Rectal smooth muscle tissue (tissue), 1 donor: ENCODE measurements around the gene PXDN.
A peak's percentile ranks its signal among the peaks of the same experiment; 100 is the strongest.

ENCODE experiments used
- H3K27ac ChIP-seq: one replicate; pipeline ENCODE4 v1.7.0; 2013; ENCODE audit warnings: low read depth, low read length, inconsistent platforms
- H3K27me3 ChIP-seq: one replicate; pipeline ENCODE4 v1.7.0; 2013; ENCODE audit warnings: low read length; ENCODE audit not compliant: control insufficient read depth, insufficient read depth
- H3K36me3 ChIP-seq: one replicate; pipeline ENCODE4 v1.7.0; 2013; ENCODE audit warnings: low read length; ENCODE audit not compliant: control insufficient read depth, insufficient read depth
- H3K4me1 ChIP-seq: one replicate; pipeline ENCODE4 v1.7.0; 2013; ENCODE audit warnings: low read length; ENCODE audit not compliant: control insufficient read depth, insufficient read depth
- H3K4me3 ChIP-seq: one replicate; pipeline ENCODE4 v1.7.0; 2013; ENCODE audit warnings: low read length
- H3K9ac ChIP-seq: one replicate; pipeline ENCODE4 v1.7.0; 2013; ENCODE audit warnings: low read length

Gene PXDN

DNA sequence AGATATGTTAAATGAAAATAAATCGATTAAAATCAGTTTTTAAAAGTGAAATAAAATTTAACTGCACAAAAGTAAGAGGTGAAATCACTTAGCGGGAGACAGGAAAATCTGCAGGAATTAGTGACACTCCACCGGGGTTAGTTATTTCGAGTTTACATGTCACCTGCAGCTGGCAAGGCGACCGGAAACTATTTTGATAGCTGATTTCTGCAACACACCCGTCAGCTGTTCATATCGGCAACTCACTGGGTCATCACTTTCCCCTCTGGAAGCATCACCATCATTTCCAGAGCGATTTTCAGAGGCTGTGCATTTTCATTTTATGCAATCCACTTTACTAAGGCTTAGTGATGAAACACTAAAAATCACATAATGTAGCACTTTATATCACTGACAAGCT, 52.9 kb downstream of the PXDN start:
- no peaks in the 10 kb centered on the region for H3K4me1 ChIP-seq
- H3K9ac ChIP-seq: no peak overlapping the region
- H3K4me3 ChIP-seq: no peak overlapping the region
- H3K27ac ChIP-seq: no peak overlapping the region
- H3K27me3 ChIP-seq: no peaks in the 10 kb centered on the region
- no peaks in the 10 kb centered on the region for H3K36me3 ChIP-seq

DNA sequence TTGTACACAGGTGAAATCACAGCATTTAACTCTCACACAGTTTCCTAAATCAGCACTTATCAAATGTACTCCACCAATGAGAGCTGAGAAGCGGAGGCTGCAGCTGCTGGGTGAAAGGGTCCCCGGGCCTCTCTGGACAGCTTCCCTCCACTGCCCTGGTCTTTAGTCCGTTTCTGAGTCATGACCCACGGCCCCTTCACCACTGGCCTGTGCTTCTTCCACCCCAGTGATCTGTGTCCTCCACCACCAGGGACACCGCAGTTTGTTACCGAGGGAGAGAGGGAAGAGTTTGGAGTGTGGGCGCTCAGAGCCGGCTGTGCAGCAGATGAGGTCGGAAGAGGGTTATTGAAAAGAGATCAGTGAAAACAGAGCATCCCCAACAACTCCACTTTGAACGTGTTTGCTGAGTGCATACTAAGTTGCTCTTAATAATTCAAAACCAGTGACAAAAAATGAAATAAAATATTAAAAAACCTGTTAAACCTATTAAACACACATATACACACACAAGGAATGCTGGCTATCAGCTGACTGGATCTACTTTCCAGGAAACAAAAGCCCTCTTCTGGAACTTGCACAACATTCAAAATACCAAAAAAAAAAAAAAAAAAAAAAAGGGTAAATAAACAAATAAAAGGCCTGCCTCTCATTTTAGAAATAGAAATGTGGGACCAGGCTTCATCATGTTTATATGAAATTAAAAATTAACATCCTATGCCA, 54.1 kb downstream of the PXDN start:
- Histone ChIP-seq H3K27ac (no peak overlapping the region), H3K4me1 (peaks cover 2% of the 10 kb centered on the region), H3K9ac (no peak overlapping the region), H3K4me3 (no peak overlapping the region), H3K36me3 (no peaks in the 10 kb centered on the region), H3K27me3 (no peaks in the 10 kb centered on the region)

DNA sequence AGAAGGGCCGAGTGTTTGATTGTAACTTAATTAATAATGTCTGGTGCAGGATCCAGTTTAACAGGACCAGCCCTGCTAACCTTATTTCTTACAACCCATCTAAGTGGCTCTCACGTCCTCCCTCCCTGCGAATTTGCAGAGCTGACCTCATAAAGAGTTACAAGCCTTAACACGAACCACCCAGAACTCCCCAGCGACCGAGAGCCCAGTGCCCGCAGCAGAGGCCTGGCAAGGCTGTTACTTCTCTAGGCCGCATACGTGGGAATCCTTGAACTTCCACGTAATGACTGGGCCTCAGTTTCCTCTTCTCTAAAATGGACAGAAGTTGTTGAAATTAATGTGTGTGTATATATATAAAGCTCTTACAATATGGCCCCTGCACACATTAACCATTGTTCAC, 55.5 kb downstream of the PXDN start:
- H3K27ac ChIP-seq: no peak overlapping the region
- no peaks in the 10 kb centered on the region for H3K36me3 ChIP-seq
- no peak overlapping the region for H3K4me3 ChIP-seq
- peaks cover 2% of the 10 kb centered on the region for H3K4me1 ChIP-seq
- H3K9ac ChIP-seq: no peak overlapping the region
- no peaks in the 10 kb centered on the region for H3K27me3 ChIP-seq

DNA sequence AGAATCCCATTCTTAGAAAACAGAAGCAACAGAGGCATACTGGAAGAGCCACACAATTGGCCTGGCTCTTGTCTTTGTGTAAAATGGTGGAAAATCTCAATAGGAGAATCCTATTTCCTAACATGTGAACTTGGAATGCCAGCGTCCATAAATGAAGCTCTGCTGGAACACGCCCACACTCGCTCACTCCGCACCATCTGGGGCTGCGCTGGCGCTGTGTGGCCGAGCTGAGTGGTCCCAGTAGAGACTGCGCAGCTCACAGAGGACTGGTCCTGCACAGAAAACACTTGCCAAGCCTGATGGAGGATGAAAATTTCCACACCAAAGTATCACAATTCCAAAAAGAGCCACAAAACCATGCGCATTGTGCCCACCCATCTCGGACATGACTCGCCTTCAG, 56.2 kb downstream of the PXDN start:
- peaks cover 2% of the 10 kb centered on the region for H3K4me1 ChIP-seq
- H3K9ac ChIP-seq: no peak overlapping the region
- H3K36me3 ChIP-seq: no peaks in the 10 kb centered on the region
- H3K27me3 ChIP-seq: no peaks in the 10 kb centered on the region
- H3K4me3 ChIP-seq: no peak overlapping the region
- H3K27ac ChIP-seq: no peak overlapping the region

DNA sequence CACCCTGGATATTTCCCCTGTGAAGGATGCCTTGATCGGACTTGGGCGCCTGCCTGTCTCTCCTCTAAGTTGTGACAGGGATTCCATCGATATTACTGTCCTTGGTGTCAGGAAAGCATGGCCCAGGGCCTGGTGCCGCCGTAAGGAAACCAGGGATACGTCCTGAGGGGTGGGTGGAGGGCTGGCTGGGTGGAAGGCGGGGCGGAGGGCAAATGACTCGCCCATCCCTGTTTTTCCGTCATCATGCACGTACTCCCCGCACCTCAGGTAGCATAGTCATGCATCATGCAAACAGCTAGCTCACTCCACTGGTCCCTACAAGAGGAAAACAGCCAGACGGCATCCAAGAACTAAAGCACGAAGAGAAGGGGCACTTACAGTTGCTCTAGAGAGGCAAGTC, 57.1 kb downstream of the PXDN start:
- Histone ChIP-seq H3K27me3 (no peaks in the 10 kb centered on the region), H3K4me1 (peaks cover 2% of the 10 kb centered on the region), H3K9ac (no peak overlapping the region), H3K27ac (no peak overlapping the region), H3K36me3 (no peaks in the 10 kb centered on the region), H3K4me3 (no peak overlapping the region)

DNA sequence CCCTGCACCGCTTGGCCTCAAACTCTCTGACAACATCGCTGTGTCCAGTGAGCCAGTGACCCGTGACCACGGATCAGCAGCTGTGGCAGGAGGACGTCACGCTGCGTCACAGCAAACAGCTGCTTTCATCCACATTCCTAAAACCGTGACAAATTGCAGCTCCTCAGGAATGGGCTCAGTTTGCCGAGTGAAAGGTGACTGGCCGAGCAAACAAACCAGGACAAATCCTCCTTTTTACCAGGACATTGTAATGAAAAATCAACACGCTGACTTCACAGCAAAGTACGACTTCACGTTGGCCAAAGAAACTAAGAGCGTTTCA, 57.6 kb downstream of the PXDN start:
- Histone ChIP-seq H3K9ac (no peak overlapping the region), H3K27me3 (no peaks in the 10 kb centered on the region), H3K4me3 (no peak overlapping the region), H3K4me1 (peaks cover 2% of the 10 kb centered on the region), H3K27ac (peak overlapping the region; percentile 58), H3K36me3 (no peaks in the 10 kb centered on the region)

DNA sequence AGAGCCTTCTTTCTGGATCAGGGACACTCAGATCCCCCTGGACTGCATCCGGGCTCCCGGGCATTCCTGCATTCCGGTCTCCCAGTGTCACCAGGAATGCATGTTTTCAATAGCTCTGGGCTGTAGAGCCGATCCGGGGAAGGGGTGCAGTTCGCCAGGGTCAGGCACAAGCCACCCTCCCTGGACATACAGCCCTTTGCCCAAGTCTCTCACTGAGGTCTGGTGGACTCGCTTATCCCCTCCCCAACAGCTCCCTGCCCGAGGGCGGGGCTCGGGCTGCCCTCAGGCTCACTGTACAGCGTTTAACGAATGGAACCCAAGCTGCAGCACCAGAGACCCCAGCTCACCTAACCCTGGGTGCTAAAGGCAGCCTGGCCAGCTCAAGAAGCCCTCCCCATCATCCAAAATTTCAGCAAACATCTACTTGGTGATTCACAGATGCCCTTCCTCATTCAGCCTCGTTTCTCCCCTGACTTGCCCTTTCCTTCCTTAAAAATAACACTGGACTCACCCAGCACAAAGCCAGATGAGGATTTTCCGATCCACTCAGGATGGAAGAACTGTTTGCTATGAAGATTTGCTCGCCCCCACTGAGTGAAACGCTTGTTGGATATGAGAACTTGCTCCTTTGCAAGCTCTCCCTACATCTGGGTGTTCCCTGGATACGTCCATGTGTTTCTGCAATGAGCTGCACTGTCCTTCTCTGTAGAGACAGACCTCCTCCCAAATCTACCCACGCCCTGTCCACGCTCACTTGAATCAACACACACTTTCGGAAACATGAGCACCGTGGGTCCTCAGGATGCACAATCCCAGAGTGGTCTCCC, 58.1 kb downstream of the PXDN start:
- no peaks in the 10 kb centered on the region for H3K36me3 ChIP-seq
- H3K27me3 ChIP-seq: no peaks in the 10 kb centered on the region
- H3K27ac ChIP-seq: peak overlapping the region; percentile 58
- no peak overlapping the region for H3K4me3 ChIP-seq
- H3K4me1 ChIP-seq: peaks cover 2% of the 10 kb centered on the region
- no peak overlapping the region for H3K9ac ChIP-seq

DNA sequence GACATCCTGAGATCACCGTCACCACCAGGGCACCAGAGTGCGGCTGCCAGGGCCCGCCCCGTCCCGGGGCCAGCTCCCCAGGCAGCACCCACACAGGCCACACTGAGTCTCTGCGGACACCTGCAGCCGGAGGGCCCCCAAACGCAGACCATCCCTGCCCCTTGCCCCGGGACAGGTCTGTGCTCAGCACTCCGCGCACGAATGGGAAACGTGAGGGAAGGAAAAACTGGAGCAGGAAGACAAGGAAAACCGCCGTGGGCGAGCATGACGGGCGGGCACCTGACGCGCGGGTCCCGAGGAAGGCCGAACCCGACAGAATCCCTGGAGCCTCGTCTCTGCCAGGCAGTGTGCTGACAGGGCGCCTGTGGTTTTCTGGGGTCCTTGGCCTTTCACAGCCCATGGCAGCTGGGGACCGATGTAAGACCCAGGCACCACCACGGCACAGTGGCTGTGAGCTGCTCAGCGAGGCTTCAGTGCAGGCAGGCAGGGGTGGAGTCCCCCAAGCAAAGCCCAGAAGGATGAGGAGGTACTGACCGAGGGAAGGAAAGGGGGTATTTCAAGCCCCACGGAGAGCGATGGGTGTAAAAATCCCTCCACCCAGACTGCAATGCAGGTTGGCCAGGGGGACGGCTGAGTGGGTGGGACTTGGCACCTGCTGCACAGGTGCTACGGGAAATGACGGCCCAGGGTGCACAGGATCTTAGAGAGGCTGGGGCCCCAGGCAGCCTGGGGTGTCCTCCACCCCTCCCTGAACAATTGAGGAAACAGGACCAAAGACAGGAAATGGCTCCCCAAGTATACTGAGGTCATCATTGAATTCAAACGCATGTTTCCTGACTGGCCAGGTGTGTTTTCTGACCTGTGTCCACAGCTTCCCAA, 59.0 kb downstream of the PXDN start:
- Histone ChIP-seq H3K9ac (no peak overlapping the region), H3K36me3 (no peaks in the 10 kb centered on the region), H3K4me3 (no peak overlapping the region), H3K4me1 (peaks cover 2% of the 10 kb centered on the region), H3K27me3 (no peaks in the 10 kb centered on the region), H3K27ac (peak overlapping the region; percentile 58)

DNA sequence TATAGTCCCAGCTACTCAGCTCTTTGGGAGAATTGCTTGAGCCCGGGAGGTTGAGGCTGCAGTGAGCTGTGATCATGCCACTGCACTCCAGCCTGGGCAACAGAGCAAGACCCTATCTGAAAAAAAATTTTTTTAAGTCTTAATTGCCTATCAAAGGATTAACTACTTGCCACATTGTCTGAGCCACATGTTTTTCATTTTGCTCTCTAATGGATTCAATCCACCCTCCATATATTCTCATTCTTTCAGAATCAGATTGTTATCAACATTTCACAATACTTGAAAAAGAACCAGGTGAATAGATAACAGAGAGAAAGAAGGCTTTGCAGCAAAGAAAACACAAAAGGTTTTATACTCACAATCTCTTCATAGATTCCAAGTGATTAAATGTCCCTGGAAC, 61.0 kb downstream of the PXDN start:
- Histone ChIP-seq H3K36me3 (peaks cover 8% of the 10 kb centered on the region), H3K4me1 (peaks cover 2% of the 10 kb centered on the region), H3K27ac (no peak overlapping the region), H3K27me3 (no peaks in the 10 kb centered on the region), H3K9ac (no peak overlapping the region), H3K4me3 (no peak overlapping the region)

DNA sequence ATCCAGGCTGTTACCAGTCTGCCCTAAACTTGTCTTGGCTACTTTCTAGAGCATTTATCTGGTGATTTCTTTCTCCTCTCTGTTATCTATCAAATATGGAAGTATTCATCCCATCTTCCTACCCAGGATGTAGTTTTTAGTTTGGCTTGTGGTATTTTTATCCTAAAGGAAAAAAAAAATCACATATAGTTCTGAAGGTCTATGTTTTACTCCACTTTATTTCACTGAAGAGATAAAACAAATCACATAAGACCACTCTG, 62.2 kb downstream of the PXDN start:
- Histone ChIP-seq H3K36me3 (peaks cover 11% of the 10 kb centered on the region), H3K9ac (no peak overlapping the region), H3K27me3 (no peaks in the 10 kb centered on the region), H3K4me1 (peaks cover 7% of the 10 kb centered on the region), H3K4me3 (no peak overlapping the region), H3K27ac (no peak overlapping the region)

DNA sequence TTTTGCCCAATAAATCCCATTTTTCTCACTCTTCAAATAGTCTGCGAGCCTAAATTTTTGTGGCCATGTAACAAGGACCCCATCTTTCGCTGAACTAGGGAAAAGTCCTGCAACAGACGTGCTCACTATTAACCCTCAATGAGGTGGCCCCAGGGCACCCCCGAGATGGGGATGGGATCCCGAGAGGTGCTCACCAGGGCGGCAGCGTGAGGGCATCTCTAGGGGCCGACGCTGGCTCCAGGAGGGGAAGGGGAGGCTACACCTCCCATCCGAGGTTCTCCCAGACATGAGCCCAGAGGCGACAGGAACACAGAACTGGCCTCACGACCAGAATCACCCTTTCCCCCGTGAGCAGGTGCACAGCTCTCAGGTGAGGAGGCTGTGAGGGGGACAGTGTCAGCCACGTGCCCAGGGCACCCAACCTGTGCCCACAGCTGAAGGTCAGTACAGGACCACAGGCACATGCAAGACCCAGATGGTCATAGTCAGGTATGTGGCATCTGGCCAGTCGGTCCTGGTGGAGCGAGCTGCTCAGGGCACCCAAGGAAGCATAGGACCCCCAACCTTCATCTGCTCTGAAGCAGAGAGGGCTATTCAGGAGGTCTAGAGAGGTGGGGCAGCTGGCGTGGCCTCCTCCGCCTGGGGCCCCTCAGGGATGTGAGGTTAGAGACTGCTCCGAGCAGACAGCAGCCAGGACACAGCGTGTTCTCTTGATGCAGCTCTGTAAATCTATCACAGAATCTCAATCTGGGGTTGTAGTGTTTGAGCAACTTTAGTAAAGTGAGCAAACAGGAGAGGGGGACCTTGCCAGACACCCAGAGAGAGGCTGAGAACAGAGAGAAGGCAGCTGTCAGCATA, 62.8 kb downstream of the PXDN start:
- Histone ChIP-seq H3K4me3 (no peak overlapping the region), H3K27ac (no peak overlapping the region), H3K4me1 (peaks cover 9% of the 10 kb centered on the region), H3K36me3 (peaks cover 13% of the 10 kb centered on the region), H3K27me3 (no peaks in the 10 kb centered on the region), H3K9ac (no peak overlapping the region)

DNA sequence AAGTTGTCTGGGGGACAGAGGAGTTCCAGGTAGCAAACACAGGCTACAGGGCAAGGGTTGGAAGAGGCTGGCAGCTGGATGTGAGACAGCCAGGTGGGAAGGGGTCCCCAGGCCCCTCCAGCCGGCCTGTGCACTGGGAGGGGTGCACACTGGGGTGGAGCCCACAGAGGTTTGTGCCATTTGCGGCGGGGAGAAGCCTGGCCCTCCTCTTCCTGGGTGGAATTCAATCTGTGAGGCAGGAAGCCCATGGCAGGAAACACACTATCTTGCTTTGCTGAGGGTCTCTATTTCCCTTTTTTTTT, 63.3 kb downstream of the PXDN start:
- Histone ChIP-seq H3K27me3 (no peaks in the 10 kb centered on the region), H3K36me3 (peaks cover 15% of the 10 kb centered on the region), H3K4me3 (no peak overlapping the region), H3K9ac (no peak overlapping the region), H3K27ac (no peak overlapping the region), H3K4me1 (peaks cover 13% of the 10 kb centered on the region)
